HG03378 (cell line): ENCODE results near the gene MMP26.

Experiments
- ATAC-seq: cut with Tn5 transposase; IDR thresholded peaks from one replicate; pipeline ENCODE4 v1.9.1; 2021; ENCODE audit warnings: mild to moderate bottlenecking, moderate library complexity; ENCODE audit not compliant: unreplicated experiment

MMP26 gene

GRCh38 chr11:4704054-4704789, at the start of gene MMP26:
Gene MMP26, plus strand, starts transcription at chr11:4704784.
- no peak for ATAC-seq

DNA sequence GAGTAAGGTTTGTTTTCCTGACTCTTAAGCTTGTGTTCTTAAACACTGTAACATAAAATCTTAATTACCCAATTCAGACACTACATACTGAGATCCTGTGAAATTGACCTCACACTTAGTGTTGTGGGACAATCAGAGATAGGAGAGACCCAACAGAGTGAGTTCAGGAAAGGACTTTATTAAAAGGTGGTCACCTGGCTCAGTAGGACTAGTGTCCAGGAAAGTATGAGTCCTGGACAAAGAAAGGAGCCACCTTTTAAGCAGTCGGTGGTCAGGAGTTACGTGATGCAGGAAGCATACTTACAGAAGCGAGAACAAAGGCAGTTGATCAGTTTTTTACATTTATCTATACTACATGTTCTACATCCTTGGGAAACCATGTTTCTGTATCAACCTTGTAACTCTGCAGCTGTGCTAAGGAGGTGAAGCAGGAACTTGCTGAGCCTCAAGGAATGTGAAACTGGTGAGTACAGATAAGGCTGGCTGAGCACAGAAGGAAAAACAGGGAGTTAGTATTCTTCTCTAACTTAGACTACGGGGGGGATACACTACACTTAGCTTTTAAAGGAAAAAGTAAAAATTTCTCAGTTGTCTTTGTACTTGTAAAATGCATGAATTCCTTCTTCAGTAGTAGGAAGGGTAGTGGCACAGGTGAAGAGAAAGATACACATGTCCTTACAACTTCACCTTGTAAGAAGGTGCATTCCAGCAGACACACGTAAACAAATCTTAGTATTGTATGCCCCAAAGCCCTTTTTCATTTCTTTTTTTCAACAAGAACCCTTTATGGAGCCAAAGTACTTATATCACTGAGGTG, 45.7 kb upstream of the MMP26 start:
- no peak for ATAC-seq

- no peak for ATAC-seq
These were observed 41.7 kb upstream of the MMP26 start for GRCh38 chr11:4662876-4663275.

DNA sequence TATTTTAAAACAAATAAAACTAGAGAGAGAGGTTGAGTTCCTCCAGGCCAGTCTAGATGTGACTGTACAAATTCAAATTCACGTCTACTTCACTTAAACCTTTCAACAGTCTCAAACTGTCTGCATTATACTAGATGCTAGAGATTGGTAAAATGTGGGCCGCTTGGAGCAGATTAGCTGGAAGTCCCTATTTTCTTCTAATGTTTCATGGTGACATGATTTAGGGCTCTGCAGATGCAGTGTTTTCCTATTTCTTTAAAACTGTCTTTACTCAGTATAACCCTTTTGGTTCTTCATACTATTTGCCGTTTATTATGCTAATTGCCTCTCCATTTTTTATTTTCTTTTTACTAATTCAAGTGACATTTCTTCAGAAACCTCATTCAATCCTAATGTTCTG, 40.4 kb upstream of the MMP26 start:
- ATAC-seq: no peak

DNA sequence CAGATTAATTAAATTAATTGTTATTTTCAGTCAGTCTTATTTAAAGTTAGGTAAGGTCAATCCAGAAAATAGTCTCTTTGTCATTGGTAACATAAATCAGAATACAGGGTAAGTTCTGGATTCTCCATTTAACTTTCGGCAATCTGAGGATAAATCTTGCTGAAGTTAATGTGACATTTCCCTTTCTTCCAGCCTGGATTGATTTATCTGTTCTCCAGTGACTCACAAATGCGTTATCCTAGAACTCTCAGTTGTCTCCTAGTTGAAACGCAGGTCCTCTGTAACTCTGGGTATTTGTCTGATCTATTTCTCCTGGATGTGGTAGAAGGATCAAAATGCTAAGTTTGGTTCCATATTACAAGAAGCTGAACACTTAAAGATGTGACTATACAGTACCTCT, 39.8 kb upstream of the MMP26 start:
- no peak for ATAC-seq

GRCh38 chr11:4665424-4665823, 39.2 kb upstream of the MMP26 start:
- ATAC-seq: no peak

DNA sequence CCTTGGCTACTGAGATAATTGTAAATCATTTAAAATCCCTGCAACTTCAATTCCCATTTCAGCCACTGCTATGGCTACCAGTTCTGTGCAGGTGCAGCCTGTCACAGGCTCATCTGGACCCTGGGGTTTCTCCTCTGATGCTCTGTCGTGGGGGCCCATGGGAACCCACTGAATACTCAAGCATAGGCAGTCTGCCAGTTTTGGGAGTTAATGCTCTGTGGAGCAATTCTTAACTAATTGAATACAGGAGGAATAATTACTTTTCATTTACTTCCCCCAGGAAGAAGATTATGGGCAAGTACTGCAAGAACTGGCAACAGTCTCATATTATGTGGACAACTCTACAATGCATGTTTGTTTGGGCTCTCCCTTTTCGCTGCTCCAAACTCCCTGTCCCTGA, 32.8 kb upstream of the MMP26 start:
- no peak for ATAC-seq

DNA sequence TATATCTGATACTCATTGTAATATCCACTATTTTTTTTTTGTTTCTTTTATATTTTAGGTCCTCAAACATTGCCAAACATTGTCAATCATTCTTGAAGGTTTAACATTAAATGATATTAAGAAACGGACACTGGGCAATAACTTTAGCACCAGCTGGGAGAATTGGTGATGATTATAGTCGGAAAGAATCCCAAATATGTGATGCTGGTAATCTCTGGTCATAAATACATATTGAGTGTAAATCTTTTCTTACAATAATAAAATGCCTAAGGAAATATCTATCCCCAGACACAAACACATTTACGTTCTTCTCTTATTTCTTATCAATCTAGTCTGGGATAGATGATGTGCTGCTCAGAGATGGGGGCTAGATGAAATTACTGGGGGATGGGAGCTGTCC, 32.1 kb upstream of the MMP26 start:
- no peak for ATAC-seq

DNA sequence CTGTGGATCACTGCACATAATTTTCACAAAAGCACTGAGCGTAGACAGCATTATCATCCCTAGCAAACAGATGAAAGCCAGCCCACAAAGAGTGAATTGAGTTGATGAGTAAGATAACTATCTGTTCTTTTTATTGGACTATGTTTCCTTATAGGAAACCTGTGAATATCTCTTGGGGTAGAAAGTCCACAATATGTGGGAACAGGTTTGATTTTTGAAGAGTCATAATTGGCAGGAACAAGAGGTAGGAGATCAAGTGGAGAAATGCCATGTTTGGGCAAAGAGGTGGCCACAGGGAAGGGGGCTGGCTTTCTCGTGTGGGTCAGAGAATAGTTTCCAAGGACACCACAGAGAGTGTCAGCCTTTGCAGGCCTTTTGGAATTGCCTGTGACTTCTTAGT, 30.8 kb upstream of the MMP26 start:
- no peak for ATAC-seq

GRCh38 chr11:4677948-4678347, 26.6 kb upstream of the MMP26 start:
- ATAC-seq: no peak

GRCh38 chr11:4680341-4680740, 24.2 kb upstream of the MMP26 start:
- no peak for ATAC-seq

- no peak for ATAC-seq
These were observed 21.8 kb upstream of the MMP26 start for GRCh38 chr11:4682623-4683419.

DNA sequence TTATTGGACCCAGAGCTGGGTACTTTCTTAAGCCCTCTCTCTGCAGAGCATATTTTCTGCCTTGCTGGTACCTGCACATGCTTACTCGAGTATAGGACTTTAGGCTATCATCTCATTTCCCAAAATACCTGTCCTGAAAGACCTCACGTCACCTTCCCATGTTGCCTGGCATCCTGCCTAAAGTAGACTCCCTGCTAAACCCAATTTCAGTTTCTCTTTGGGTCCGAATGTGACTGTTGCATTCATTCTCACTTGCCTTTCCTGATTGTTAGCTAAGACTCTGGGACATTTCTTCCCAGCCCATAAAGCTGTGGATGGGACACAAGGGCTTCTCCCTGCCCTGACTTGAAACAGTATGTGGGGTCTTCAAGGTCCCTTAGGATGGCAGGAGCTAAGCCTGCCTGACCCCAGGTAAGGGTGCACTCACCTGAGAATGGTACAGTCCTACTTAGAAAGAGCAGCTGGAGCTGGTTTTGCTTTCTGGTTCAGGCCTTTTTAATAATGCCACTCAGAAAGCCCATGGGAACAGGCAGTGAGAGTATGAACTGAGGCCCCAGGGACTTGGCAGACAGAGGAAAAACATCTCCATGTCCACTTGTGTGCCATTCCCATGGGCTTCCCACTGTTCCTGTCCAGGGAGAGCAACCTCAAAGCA, 19.8 kb upstream of the MMP26 start:
- no peak for ATAC-seq

GRCh38 chr11:4695442-4695841, 9.1 kb upstream of the MMP26 start:
- ATAC-seq: no peak

- ATAC-seq: no peak
These were observed 7.0 kb upstream of the MMP26 start, which contains the start of gene OR51E2 for GRCh38 chr11:4697585-4697984. Gene OR51E2, minus strand, starts transcription at chr11:4697853. Its CDS starts 15,142 bp downstream, at chr11:4682711.

GRCh38 chr11:4699697-4700435, 4.7 kb upstream of the MMP26 start:
- peak; percentile 96 for ATAC-seq

GRCh38 chr11:4700436-4700820, 4.2 kb upstream of the MMP26 start:
- ATAC-seq: no peak

GRCh38 chr11:4704790-4705334, 278 bp downstream of the MMP26 start:
- no peak for ATAC-seq

DNA sequence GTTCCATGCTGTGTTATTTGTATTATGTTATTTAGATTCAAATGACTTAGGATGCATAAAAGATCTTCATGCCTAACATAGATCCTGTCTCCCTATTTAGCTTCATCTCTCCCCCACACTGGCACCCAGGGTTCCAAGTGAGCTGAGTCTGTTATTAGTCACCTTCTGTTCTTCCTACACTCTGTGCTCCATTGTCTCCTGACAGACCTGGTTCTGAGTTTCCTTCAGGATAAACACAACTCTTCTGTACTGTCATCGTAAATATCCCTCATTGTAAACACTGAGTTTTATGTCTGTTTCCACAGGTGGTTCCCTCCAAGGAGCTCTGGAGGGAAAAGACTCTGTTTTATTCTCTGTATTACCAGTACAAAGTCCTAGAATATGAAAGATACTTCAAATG, 8.7 kb downstream of the MMP26 start:
- ATAC-seq: no peak

- ATAC-seq: no peak
These were observed 9.7 kb downstream of the MMP26 start for GRCh38 chr11:4714300-4714699.
